ENCODE measurements around the gene SPRN. TPM values are rescaled to one million over a fixed set of nuclear protein-coding genes. Genes with fewer than 3 reads are reported as not detected.

The SPRN gene
- total and polyA plus RNA-seq, 2 of the 4 experiments (the other 2 are of a cell fraction): 0.36 to 2.3 TPM

GRCh38 chr10:133420579-133420978, 3.8 kb downstream of the SPRN start:
- Histone ChIP-seq H2AK5ac (ENCODE audit: low read depth, low read length) (no peak overlapping the region), H3K27ac (ENCODE audit: insufficient read depth, low read length) (no peak overlapping the region), H3K4ac (ENCODE audit: low read depth, low read length) (no peak overlapping the region), H3K9me3 (ENCODE audit: control insufficient read depth, insufficient read depth, low read length) (no peaks in the 10 kb centered on the region), H3K9me1 (ENCODE audit: insufficient read depth, low read length) (no peaks in the 10 kb centered on the region), H2BK20ac (ENCODE audit: low read depth, low read length) (no peak overlapping the region), H3K36me3 (ENCODE audit: control insufficient read depth, insufficient read depth, low read length) (peaks cover 28% of the 10 kb centered on the region), H4K20me1 (ENCODE audit: insufficient read depth, low read length) (no peaks in the 10 kb centered on the region; the same call in none of the 2 replicates), H3K23ac (ENCODE audit: low read depth, low read length) (no peak overlapping the region), H3K56ac (ENCODE audit: extremely low read depth, insufficient read depth, low read length) (no peak overlapping the region), H2BK15ac (ENCODE audit: low read depth, low read length) (no peak overlapping the region), H3K27me3 (ENCODE audit: control insufficient read depth, insufficient read depth, low read length) (peaks cover 3% of the 10 kb centered on the region; the same call in 1 of the 2 replicates), H2BK5ac (ENCODE audit: low read depth, low read length, poor library complexity, severe bottlenecking) (no peak overlapping the region), H4K8ac (ENCODE audit: low read depth in 2 of 2, low read length in 2 of 2) (no peak overlapping the region), H4K91ac (ENCODE audit: insufficient read depth, low read depth, low read length) (no peak overlapping the region), H3K18ac (ENCODE audit: low read depth, low read length) (no peak overlapping the region), H2AFZ (replicated peaks; ENCODE audit: low read length, poor library complexity) (no peak overlapping the region), H3K14ac (replicated peaks; ENCODE audit: low read depth, low read length) (no peak overlapping the region), H3K4me3 (ENCODE audit: insufficient read depth, low read depth, low read length) (no peak overlapping the region), H2BK120ac (ENCODE audit: low read depth, low read length) (no peak overlapping the region), H3K4me1 (ENCODE audit: control insufficient read depth, insufficient read depth, low read length) (no peaks in the 10 kb centered on the region; the same call in 1 of the 2 replicates), H3K79me1 (ENCODE audit: low read depth in 1 of 2, low read length in 2 of 2) (0 out of 4 replicates have a peak, but pooled peaks cover 1 to 4% of the 10 kb centered on the region in 2 experiments), H3K4me2 (ENCODE audit: low read depth, low read length) (no peak overlapping the region), H4K5ac (ENCODE audit: low read depth, low read length) (no peak overlapping the region), H2AK9ac (replicated peaks; ENCODE audit: low read depth, low read length, poor library complexity) (no peak overlapping the region), H3K9ac (ENCODE audit: low read depth, low read length) (no peak overlapping the region)
- WGBS, 2 experiments (ENCODE audit: extremely low coverage in 2 of 2, insufficient read length in 1 of 2): no CpG with 5 or more reads among the region's 6 CpGs
- in situ Hi-C loops (cut with MboI; ENCODE audit: low sequenced_read_pairs) (no loop called here), intact Hi-C loops (cut with micrococcal nuclease) (no loop called here), dilution Hi-C loops (cut with HindIII; ENCODE audit: low sequenced_read_pairs, unreplicated experiment) (no loop called here)
- ATAC-seq (ENCODE audit: low read depth): no peak
- CTCF ChIA-PET: no interaction called here
- TF ChIP-seq MXI1 (IDR thresholded peaks at IDR 0.05; ENCODE audit: borderline replicate concordance, low read depth, low read length): no peak
- TF ChIP-seq CHD1 (IDR thresholded peaks at IDR 0.05; ENCODE audit: low read depth, low read length): no peak
- no peak for TF ChIP-seq RCOR1 (IDR thresholded peaks at IDR 0.05; ENCODE audit: insufficient replicate concordance, low read length)
- TF ChIP-seq NFE2L2 (IDR thresholded peaks at IDR 0.05; ENCODE audit: low read depth, low read length): no peak
- no peak for TF ChIP-seq SMC3 (IDR thresholded peaks at IDR 0.05; ENCODE audit: low read depth, low read length)
- TF ChIP-seq BHLHE40 (IDR thresholded peaks at IDR 0.05; ENCODE audit: low read depth, low read length): no peak
- TF ChIP-seq RAD21 (IDR thresholded peaks at IDR 0.05; ENCODE audit: low read length): no peak
- no peak for TF ChIP-seq CEBPB (IDR thresholded peaks at IDR 0.05; ENCODE audit: low read depth, low read length)
- no TSS peak for BruUV-seq (replicated peaks)
- POLR2A ChIA-PET (ENCODE audit: unreplicated experiment): no interaction called here
- no peak for DNase-seq

Measured in IMR-90 (cell line).